Large intestine (tissue), 3 donors: ENCODE measurements around the gene SULT1A2. TPM values are rescaled to one million over a fixed set of nuclear protein-coding genes. Genes with fewer than 3 reads are reported as not detected.
"Not testable (repeated sequence)": the region's sequence is repeated elsewhere in the genome, so short reads cannot be mapped to it uniquely, and the experiment has no call there.

Experiments used
- DNase-seq, 2 donors: peaks; one replicate each; pipeline versions ENCODE4 v3.0.0 to v3.0.0-alpha.2; 2013
- H3K27ac ChIP-seq: one replicate; pipeline ENCODE4 v1.5.1; 2013; ENCODE audit warnings: low read length
- H3K27me3 ChIP-seq: 2 replicates; pipeline ENCODE4 v1.6.1; 2013; ENCODE audit warnings: low read length; ENCODE audit not compliant: control insufficient read depth, insufficient read depth
- H3K36me3 ChIP-seq: 2 replicates; pipeline ENCODE4 v1.6.1; 2013; ENCODE audit warnings: low read length; ENCODE audit not compliant: control insufficient read depth, insufficient read depth
- H3K4me1 ChIP-seq: one replicate; pipeline ENCODE4 v1.6.1; 2013; ENCODE audit warnings: low read length; ENCODE audit not compliant: control insufficient read depth, insufficient read depth
- H3K4me3 ChIP-seq: one replicate; pipeline ENCODE4 v1.5.1; 2013; ENCODE audit warnings: low read length
- H3K9me3 ChIP-seq: one replicate; pipeline ENCODE4 v1.6.1; 2013; ENCODE audit warnings: mild to moderate bottlenecking, low read depth, low read length, moderate library complexity; ENCODE audit not compliant: control insufficient read depth
- WGBS: methylation state at CpG from one replicate; pipeline ENCODE4 v1.1.5; 2013; ENCODE audit warnings: low lambda C conversion rate; ENCODE audit not compliant: insufficient coverage; 5-methylcytosine and 5-hydroxymethylcytosine counted together
- polyA plus RNA-seq: library from polyadenylated mRNA; unstranded; fragments of 120-200 nt; gene quantifications from one replicate; pipeline ENCODE4 v1.2.1, GENCODE V29; 2013

Gene SULT1A2
- polyA plus RNA-seq, 1 donor = 5.7 TPM

DNA sequence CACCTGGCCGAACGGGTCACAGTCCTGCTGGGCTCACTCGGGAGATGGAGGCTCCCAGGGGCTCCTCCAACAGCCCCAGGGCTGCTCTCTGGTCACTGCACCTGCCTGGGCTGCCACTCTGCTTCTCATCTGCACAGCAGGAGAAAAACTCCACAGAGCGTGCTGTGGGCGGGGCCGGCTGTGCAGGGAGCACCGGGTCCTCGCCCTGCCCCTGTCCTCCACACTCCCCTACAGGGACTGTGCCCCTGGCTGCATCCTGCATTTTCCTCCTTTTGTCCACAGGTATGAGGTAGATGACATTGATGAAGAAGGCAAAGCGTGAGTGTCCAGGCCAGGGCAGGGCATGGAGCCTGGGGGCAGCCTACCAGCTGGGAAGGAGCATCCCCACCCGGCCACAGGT, 5.2 kb upstream of the SULT1A2 start:
- not testable (repeated sequence) for H3K9me3 ChIP-seq, H3K27me3 ChIP-seq, DNase-seq, H3K27ac ChIP-seq, H3K4me3 ChIP-seq
- WGBS = no CpG with 5 or more reads among the region's 10 CpGs
- Histone ChIP-seq H3K4me1 (peaks cover 12% of the 10 kb centered on the region), H3K36me3 (peaks cover 27% of the 10 kb centered on the region)

DNA sequence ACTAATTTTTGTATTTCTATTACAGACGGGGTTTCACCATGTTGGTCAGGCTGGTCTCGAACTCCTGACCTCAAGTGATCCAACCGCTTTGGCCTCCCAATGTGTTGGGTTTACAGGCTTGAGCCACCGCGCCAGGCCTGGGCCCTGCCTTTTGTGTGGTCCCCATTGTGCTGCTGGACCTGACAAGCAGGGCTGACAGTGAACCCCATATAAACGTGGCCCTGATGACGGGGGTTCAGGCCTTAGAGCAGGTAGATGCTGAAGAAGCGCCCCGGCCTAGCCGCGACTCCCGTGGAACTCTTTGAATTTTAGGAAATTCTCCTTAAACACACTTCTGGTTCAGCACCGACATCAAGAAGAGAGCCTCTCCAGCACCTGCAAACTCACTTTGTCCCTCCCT, 4.7 kb upstream of the SULT1A2 start:
- not testable (repeated sequence) for H3K27me3 ChIP-seq, H3K4me3 ChIP-seq, DNase-seq, H3K27ac ChIP-seq, H3K9me3 ChIP-seq
- WGBS = no CpG with 5 or more reads among the region's 13 CpGs
- Histone ChIP-seq H3K4me1 (peaks cover 13% of the 10 kb centered on the region), H3K36me3 (peaks cover 26% of the 10 kb centered on the region)

DNA sequence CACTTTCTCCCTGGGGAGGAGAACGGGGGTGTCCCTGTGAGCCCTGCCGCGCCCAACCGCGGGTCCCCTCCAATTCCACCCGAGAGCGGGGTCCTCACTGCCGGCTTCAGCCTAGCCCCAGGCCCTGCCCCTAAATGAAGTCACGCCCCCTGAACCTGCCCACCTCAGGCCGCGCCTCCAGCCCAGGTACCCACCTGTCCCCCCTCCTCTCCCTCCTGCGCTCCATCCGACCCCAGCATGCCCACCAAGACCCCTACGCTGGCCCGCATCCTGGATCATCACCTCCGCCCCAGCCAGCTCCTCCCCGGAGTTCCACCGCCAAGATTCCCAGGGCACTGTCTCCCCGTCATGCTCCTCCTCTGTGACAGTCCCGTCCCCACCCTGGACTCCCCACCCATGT, 4.1 kb upstream of the SULT1A2 start:
- not testable (repeated sequence) for H3K27me3 ChIP-seq, H3K9me3 ChIP-seq, H3K4me3 ChIP-seq, DNase-seq, H3K27ac ChIP-seq
- WGBS = no CpG with 5 or more reads among the region's 20 CpGs
- Histone ChIP-seq H3K4me1 (peaks cover 20% of the 10 kb centered on the region), H3K36me3 (peaks cover 21% of the 10 kb centered on the region)

DNA sequence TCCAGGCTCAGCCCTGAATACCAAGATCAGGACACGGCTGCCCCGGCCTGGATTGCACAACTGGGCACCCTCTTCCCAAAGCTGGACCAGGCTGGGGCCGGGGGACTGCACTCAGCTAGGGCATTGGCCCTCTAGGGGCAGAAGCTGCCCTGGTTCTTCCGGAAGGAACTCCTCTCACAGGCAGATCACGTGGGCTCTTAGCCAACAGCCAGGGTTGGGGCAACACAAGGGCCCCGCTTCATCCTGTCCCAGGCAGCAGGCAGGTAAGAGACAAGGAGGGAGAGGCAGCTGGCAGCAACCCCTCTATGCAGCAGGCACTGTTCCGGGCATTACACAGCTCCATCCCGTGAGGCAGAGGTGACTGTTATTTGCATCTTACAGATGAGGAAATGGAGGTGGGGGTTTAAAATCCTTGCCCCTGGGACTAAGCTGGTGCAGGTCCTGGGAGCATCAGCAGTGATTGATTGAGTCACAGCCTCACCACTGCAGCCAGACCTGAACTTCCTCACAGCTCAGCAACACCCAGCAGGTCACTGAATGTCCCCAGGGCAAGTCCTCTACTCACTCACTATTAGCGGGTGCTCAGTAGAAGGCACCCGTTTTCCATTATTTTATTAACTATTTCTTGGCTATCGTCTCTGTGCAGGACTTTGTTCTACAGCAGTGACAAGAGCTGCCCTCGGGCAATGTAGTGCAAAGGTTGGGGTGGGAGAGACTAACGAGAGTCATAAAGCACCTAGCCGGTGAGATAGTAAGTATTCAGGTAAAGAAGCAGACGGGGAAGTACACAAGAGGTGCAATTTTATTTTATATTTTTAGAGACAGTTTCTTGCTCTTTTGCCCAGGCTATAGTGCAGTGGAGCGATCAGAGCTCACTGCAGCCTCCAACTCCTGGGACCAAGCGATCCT, 2.8 kb upstream of the SULT1A2 start:
- not testable (repeated sequence) for H3K27ac ChIP-seq, H3K27me3 ChIP-seq, H3K9me3 ChIP-seq, DNase-seq, H3K4me3 ChIP-seq
- no CpG with 5 or more reads among the region's 17 CpGs for WGBS
- Histone ChIP-seq H3K36me3 (peaks cover 13% of the 10 kb centered on the region), H3K4me1 (peaks cover 26% of the 10 kb centered on the region)

DNA sequence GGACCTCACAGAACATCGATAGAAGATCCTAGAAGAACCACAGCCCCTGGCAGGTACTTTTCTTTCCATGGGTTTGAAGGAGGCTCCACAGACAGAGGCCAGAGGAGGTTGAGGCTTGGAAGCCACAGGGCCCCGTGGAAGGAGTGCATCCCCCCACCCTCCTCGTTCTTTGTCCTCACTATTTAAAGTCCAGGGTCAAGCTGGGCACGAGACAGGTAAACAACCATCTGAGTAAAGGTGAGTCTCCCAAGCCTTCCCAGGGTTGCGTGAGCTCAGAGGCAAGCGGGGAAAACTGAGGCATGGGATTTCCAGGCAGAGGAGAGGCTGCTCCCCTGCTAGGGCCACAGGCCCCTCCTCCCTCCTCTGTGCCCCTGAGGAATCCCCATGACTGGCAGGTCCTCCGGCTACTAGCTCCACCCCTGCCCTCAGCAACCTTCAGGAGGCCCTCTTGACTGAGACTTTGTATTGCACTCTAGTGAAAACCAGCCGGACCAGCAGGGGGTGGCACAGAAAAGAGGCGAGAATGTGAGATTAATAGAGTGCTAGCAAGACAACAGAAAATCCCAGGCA, 927 bp upstream of the SULT1A2 start:
- Histone ChIP-seq H3K27ac (peak overlapping the region; percentile 47), H3K27me3 (no peaks in the 10 kb centered on the region), H3K4me3 (no peak overlapping the region), H3K4me1 (peaks cover 26% of the 10 kb centered on the region), H3K9me3 (no peaks in the 10 kb centered on the region), H3K36me3 (peaks cover 7% of the 10 kb centered on the region)
- no CpG with 5 or more reads among the region's 9 CpGs for WGBS
- DNase-seq = peak; percentile 81 to 90

DNA sequence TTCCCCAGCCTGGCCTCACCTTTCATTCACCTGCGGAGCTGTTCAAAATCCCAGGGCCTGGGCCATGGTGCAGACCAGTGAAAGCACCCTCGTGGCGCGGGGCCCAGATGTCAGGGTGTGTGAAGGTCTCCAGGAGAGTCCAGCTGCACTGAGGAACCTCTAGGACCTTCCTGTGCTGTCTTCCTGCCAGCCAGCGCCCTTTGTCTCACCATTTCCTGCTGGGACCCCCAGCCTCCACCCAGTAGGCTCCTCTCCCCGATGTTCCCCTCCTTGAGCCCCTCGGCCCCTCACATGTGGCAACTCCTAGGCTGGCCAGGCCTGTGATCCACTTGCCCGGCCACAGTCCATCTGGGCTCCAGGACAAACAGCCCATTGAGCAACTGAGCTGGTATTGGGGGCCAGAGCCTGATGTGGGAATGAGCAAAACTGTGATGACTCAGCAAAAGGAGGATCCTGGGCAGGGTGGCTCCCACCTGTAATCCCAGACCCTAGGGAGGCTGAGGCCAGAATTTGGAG, 677 bp downstream of the SULT1A2 start:
- Histone ChIP-seq H3K27me3 (no peaks in the 10 kb centered on the region), H3K27ac (peak overlapping the region; percentile 71), H3K4me3 (peak overlapping the region; percentile 11), H3K9me3 (no peaks in the 10 kb centered on the region), H3K4me1 (peaks cover 26% of the 10 kb centered on the region), H3K36me3 (peaks cover 16% of the 10 kb centered on the region)
- DNase-seq = peak in 1 of 2 donors; percentile 34
- WGBS = no CpG with 5 or more reads among the region's 8 CpGs

DNA sequence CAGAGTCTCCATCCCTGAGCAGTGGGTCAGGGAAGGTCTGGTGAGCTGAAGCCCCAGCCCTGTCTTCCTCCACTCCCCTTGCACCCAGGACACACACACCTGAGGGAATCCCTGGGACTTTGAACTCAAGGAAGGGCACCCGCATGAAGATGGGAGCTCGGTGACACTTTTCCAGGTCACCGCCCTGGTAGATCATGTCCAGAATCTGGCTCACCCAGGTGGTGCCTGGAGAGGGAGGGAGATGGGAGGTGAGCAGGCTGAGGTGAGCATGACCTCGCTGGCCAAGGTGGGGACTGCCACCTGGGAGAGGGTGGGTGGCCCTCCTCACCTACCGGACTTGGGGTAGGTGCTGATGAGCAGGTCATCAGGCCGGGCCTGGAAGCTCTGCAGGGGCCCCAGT, 1.4 kb downstream of the SULT1A2 start:
- not testable (repeated sequence) for DNase-seq, H3K27me3 ChIP-seq, H3K9me3 ChIP-seq, H3K4me3 ChIP-seq, H3K27ac ChIP-seq
- H3K4me1 ChIP-seq = peaks cover 26% of the 10 kb centered on the region
- no CpG with 5 or more reads among the region's 6 CpGs for WGBS
- peaks cover 23% of the 10 kb centered on the region for H3K36me3 ChIP-seq

DNA sequence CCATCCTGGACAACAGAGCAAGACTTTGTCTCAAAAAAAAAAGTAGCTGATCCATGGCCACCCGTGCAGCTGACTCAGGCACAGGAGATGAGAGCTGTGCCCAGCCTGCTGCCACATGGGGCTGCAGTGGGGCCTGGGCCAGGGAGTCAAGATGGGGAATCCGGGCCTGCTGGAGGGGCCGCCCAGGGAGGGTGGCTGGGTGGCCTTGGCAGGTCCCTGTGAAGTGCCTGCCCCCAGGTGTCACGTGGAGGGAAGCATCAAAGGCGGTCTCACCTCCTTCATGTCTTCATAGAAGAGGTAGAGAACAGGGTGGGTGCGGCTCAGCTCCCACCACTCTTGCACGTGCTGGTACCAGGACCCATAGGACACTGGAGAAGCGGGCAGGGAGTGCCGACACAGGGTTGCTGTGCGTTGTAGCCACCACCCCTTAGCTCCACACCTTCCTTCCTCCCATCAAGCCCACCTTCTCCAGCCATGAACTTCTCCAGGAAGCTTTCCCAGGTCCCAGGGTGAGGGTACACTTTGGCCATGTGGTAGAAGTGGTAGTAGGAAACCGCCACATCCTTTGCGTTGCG, 3.8 kb downstream of the SULT1A2 start:
- no peak for DNase-seq
- Histone ChIP-seq H3K9me3 (no peaks in the 10 kb centered on the region), H3K27me3 (no peaks in the 10 kb centered on the region), H3K4me1 (peaks cover 23% of the 10 kb centered on the region), H3K4me3 (no peak overlapping the region), H3K36me3 (peaks cover 44% of the 10 kb centered on the region), H3K27ac (no peak overlapping the region)
- WGBS = no CpG with 5 or more reads among the region's 13 CpGs

DNA sequence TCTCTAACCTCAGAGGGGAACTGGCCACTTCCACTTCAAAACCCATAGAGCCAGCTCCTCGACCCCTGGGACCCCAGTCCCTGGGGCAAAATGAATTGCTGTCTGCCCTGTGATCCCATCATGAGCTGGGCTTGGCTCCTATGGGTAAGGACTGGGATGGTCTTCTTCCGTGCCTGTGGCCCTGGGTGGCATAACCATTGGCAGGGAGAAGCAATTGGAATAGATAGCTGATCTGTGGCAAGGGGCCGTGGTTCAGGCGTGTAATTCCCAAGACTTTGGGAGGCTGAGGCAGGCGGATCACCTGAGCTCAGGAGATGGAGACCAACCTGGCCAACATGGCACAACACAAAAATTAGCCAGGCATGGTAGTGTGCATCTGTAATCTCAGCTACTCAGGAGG, 4.3 kb downstream of the SULT1A2 start:
- H3K9me3 ChIP-seq = no peaks in the 10 kb centered on the region
- no peaks in the 10 kb centered on the region for H3K27me3 ChIP-seq
- H3K36me3 ChIP-seq = peaks cover 48% of the 10 kb centered on the region
- no peak overlapping the region for H3K27ac ChIP-seq
- no peak for DNase-seq
- peaks cover 19% of the 10 kb centered on the region for H3K4me1 ChIP-seq
- no peak overlapping the region for H3K4me3 ChIP-seq
- WGBS = no CpG with 5 or more reads among the region's 5 CpGs

DNA sequence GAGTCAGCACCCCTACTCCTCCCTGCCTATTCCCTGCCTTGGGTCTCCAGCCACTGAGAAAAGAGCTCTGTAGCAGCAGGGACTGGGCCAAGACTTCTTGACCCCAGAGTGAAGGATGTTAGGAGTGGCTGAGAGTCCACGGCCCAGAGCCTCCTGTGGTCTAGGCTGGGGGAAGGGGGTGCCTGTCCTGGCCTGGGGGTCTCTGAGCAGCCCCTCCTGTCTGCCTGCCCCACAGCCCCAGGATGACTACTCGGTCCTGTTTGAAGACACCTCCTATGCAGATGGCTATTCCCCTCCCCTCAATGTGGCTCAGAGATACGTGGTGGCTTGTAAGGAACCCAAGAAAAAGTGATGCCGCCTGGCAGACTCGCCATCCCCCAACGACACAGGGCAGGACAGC, 5.5 kb downstream of the SULT1A2 start:
- peaks cover 54% of the 10 kb centered on the region for H3K36me3 ChIP-seq
- WGBS = no CpG with 5 or more reads among the region's 6 CpGs
- H3K4me1 ChIP-seq = peaks cover 10% of the 10 kb centered on the region

More for the DNA sequence above, 5.5 kb downstream of the SULT1A2 start:
- Histone ChIP-seq H3K9me3 (no peaks in the 10 kb centered on the region), H3K4me3 (no peak overlapping the region), H3K27ac (no peak overlapping the region), H3K27me3 (no peaks in the 10 kb centered on the region)
- no peak for DNase-seq
